ENCODE measurements around the gene ABCB9. TPM values are rescaled to one million over a fixed set of nuclear protein-coding genes. Genes with fewer than 3 reads are reported as not detected.
A peak's percentile ranks its signal among the peaks of the same experiment; 100 is the strongest.

Gene ABCB9
- total RNA-seq, 1 experiment from 2014 or later: 14.7 TPM

DNA sequence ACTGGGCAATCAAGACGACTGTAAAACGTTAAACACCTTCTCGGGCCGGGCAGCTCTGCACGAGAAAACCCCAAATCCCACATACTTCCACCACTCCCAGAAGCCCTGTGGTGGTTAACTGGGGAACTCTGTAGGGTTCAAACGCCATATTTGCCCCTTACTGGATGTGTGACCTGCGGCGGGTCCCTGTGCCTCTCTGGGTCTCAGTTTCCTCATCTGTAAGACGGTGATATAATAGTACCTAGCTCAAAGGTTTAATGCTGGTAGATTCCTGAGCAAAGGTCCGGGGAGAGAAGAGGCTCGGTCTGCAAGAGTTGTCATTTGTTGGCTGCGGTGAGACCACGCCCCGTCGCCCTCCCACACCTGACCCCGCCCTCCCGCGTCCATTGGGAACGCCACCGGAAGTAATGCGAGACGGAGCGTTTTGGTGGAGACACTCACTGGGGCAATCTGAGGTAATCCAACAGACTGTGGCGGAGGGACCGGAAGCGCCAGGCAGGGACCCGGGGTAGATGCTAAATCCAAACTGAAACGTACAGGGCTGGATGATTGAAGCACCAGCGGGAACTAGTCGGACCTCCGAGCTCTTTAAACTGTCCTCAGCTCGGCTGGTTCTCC is 8.1 kb upstream of the ABCB9 start:
- DNase-seq (ENCODE audit: low read depth, low spot score) (peak; percentile 97), ATAC-seq (peak; percentile 83)
- Histone ChIP-seq H3K27ac (ENCODE audit: low read depth, low read length) (peak overlapping the region; percentile 87), H3K9ac (ENCODE audit: low read length) (peak overlapping the region; percentile 98), H3K9me3 (ENCODE audit: control insufficient read depth in 1 of 2, insufficient read depth in 1 of 2, low read depth in 1 of 2, low read length in 2 of 2) (no peaks in the 10 kb centered on the region), H3K79me2 (ENCODE audit: insufficient read depth, low read length) (peaks cover 27% of the 10 kb centered on the region), H4K20me1 (ENCODE audit: insufficient read depth) (no peaks in the 10 kb centered on the region), H3K36me3 (ENCODE audit: control insufficient read depth in 1 of 2, insufficient read depth in 2 of 2, low read length in 2 of 2) (peaks cover 0 to 7% of the 10 kb centered on the region in 2 experiments; a peak in 1 of 4 replicates), H2AFZ (ENCODE audit: low read depth, low read length, poor library complexity, severe bottlenecking) (peak overlapping the region; percentile 85), H3K4me3 (replicated peaks in 1 of 2; ENCODE audit: low read depth in 1 of 2, low read length in 2 of 2) (peak overlapping the region; percentile 87), H3K9me2 (ENCODE audit: insufficient read depth) (no peaks in the 10 kb centered on the region), H3K4me2 (ENCODE audit: low read length) (peak overlapping the region; percentile 100), H3K27me3 (ENCODE audit: insufficient read depth, low read length) (no peaks in the 10 kb centered on the region), H3K4me1 (ENCODE audit: control insufficient read depth in 1 of 2, insufficient read depth in 2 of 2, low read length in 2 of 2) (peaks cover 10 to 18% of the 10 kb centered on the region in 2 experiments)
- ChIA-PET RAD21 (ENCODE audit: low non-redundant PET in 1 of 2, low total read pairs in 2 of 2, uncharacterized antibody in 2 of 2, unreplicated experiment in 2 of 2) (interaction anchor here in 1 of 2 experiments (0.9 to 1.3 kb wide), 2 partner anchors 258 to 264 kb away, joined by 3 read pairs; partner anchors contain the start of genes MPHOSPH9 and MTRFR), CTCF (interaction anchor here (1.9 to 2.8 kb wide), 2 partner anchors 259 to 264 kb away, joined by 7 to 9 read pairs; partner anchors contain the start of genes MPHOSPH9 and MTRFR), POLR2A (interaction anchor here (1.2 to 2.4 kb wide), 3 partner anchors 8 to 258 kb away, joined by 4 to 19 read pairs (median 5); partner anchors contain the start of genes ABCB9, MPHOSPH9 and MTRFR)
- BruUV-seq (replicated peaks): TSS peak; percentile 90
- intact Hi-C loops (cut with micrococcal nuclease): loop anchor here (2.0 to 10.0 kb wide), 3 partner anchors 170 to 628 kb away; partner anchors contain the start of genes DDX55, MPHOSPH9 and MTRFR
- TF ChIP-seq, protein P1, sequence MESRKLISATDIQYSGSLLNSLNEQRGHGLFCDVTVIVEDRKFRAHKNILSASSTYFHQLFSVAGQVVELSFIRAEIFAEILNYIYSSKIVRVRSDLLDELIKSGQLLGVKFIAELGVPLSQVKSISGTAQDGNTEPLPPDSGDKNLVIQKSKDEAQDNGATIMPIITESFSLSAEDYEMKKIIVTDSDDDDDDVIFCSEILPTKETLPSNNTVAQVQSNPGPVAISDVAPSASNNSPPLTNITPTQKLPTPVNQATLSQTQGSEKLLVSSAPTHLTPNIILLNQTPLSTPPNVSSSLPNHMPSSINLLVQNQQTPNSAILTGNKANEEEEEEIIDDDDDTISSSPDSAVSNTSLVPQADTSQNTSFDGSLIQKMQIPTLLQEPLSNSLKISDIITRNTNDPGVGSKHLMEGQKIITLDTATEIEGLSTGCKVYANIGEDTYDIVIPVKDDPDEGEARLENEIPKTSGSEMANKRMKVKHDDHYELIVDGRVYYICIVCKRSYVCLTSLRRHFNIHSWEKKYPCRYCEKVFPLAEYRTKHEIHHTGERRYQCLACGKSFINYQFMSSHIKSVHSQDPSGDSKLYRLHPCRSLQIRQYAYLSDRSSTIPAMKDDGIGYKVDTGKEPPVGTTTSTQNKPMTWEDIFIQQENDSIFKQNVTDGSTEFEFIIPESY (IDR thresholded peaks at IDR 0.05; ENCODE audit: extremely low read depth, insufficient replicate concordance, low read length): peak; percentile 62
- TF ChIP-seq, protein P2, sequence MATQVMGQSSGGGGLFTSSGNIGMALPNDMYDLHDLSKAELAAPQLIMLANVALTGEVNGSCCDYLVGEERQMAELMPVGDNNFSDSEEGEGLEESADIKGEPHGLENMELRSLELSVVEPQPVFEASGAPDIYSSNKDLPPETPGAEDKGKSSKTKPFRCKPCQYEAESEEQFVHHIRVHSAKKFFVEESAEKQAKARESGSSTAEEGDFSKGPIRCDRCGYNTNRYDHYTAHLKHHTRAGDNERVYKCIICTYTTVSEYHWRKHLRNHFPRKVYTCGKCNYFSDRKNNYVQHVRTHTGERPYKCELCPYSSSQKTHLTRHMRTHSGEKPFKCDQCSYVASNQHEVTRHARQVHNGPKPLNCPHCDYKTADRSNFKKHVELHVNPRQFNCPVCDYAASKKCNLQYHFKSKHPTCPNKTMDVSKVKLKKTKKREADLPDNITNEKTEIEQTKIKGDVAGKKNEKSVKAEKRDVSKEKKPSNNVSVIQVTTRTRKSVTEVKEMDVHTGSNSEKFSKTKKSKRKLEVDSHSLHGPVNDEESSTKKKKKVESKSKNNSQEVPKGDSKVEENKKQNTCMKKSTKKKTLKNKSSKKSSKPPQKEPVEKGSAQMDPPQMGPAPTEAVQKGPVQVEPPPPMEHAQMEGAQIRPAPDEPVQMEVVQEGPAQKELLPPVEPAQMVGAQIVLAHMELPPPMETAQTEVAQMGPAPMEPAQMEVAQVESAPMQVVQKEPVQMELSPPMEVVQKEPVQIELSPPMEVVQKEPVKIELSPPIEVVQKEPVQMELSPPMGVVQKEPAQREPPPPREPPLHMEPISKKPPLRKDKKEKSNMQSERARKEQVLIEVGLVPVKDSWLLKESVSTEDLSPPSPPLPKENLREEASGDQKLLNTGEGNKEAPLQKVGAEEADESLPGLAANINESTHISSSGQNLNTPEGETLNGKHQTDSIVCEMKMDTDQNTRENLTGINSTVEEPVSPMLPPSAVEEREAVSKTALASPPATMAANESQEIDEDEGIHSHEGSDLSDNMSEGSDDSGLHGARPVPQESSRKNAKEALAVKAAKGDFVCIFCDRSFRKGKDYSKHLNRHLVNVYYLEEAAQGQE (IDR thresholded peaks at IDR 0.05; ENCODE audit: low read depth): no peak
- no peak for TF ChIP-seq EZH2 (IDR thresholded peaks at IDR 0.05)
- no peak for TF ChIP-seq SIN3A (IDR thresholded peaks at IDR 0.05; ENCODE audit: low read depth)
- TF ChIP-seq CEBPB (IDR thresholded peaks at IDR 0.05; ENCODE audit: low read depth): no peak
- TF ChIP-seq, protein P3, sequence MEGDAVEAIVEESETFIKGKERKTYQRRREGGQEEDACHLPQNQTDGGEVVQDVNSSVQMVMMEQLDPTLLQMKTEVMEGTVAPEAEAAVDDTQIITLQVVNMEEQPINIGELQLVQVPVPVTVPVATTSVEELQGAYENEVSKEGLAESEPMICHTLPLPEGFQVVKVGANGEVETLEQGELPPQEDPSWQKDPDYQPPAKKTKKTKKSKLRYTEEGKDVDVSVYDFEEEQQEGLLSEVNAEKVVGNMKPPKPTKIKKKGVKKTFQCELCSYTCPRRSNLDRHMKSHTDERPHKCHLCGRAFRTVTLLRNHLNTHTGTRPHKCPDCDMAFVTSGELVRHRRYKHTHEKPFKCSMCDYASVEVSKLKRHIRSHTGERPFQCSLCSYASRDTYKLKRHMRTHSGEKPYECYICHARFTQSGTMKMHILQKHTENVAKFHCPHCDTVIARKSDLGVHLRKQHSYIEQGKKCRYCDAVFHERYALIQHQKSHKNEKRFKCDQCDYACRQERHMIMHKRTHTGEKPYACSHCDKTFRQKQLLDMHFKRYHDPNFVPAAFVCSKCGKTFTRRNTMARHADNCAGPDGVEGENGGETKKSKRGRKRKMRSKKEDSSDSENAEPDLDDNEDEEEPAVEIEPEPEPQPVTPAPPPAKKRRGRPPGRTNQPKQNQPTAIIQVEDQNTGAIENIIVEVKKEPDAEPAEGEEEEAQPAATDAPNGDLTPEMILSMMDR (IDR thresholded peaks at IDR 0.05 in 2 of 3, conservative IDR thresholded peaks at IDR 0.05 in 1 of 3; ENCODE audit: borderline replicate concordance in 1 of 3, insufficient read depth in 1 of 3, low read depth in 2 of 3, low read length in 2 of 3): no peak
- TF ChIP-seq POLR2AphosphoS5 (IDR thresholded peaks at IDR 0.05; ENCODE audit: low read depth, low read length): peak; percentile 93
- TF ChIP-seq SRF (IDR thresholded peaks at IDR 0.05; ENCODE audit: low read depth): no peak
- TF ChIP-seq, protein P4, sequence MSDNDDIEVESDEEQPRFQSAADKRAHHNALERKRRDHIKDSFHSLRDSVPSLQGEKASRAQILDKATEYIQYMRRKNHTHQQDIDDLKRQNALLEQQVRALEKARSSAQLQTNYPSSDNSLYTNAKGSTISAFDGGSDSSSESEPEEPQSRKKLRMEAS (IDR thresholded peaks at IDR 0.05): no peak
- TF ChIP-seq FOSL1 (IDR thresholded peaks at IDR 0.05; ENCODE audit: low read depth): no peak
- no peak for TF ChIP-seq ZFX (IDR thresholded peaks at IDR 0.05)
- TF ChIP-seq TCF7L2 (IDR thresholded peaks at IDR 0.05; ENCODE audit: borderline replicate concordance, extremely low read depth, insufficient read depth, insufficient read length): peak; percentile 23
- no peak for TF ChIP-seq JUND (IDR thresholded peaks at IDR 0.05)
- no peak for TF ChIP-seq EGR1 (IDR thresholded peaks at IDR 0.05; ENCODE audit: low read depth)
- TF ChIP-seq YY1 (IDR thresholded peaks at IDR 0.05; ENCODE audit: extremely low read depth, insufficient replicate concordance, low read depth, low read length): peak; percentile 88
- TF ChIP-seq ELF1 (IDR thresholded peaks at IDR 0.05; ENCODE audit: borderline replicate concordance, low read depth): no peak
- TF ChIP-seq ZNF274 (IDR thresholded peaks at IDR 0.05; ENCODE audit: low read depth, low read length): no peak
- TF ChIP-seq ATF3 (IDR thresholded peaks at IDR 0.05): no peak
- TF ChIP-seq SP1 (IDR thresholded peaks at IDR 0.05; ENCODE audit: low read depth): no peak

All from HCT116 (cell line).